MG63 (cell line): ENCODE measurements around the gene C1QTNF7. TPM values are rescaled to one million over a fixed set of nuclear protein-coding genes. Genes with fewer than 3 reads are reported as not detected.

Experiments
- DNase-seq: peaks from one replicate; pipeline ENCODE4 v3.0.0-alpha.2; 2020
- H3K27me3 ChIP-seq: fragments of 250-450 bp; sonication (Bioruptor Pico); 2 replicates; pipeline ENCODE4 v1.5.1; 2020; ENCODE audit warnings: mild to moderate bottlenecking, moderate library complexity
- H3K36me3 ChIP-seq: fragments of 250-450 bp; sonication (Bioruptor Pico); 2 replicates; pipeline ENCODE4 v1.5.1; 2020; ENCODE audit warnings: mild to moderate bottlenecking, moderate library complexity
- H3K4me3 ChIP-seq: fragments of 250-450 bp; sonication (Bioruptor Pico); 2 replicates; pipeline ENCODE4 v1.5.1; 2020; ENCODE audit warnings: mild to moderate bottlenecking, moderate library complexity
- H3K9me3 ChIP-seq: fragments of 250-450 bp; sonication (Bioruptor Pico); 2 replicates; pipeline ENCODE4 v1.5.1; 2020; ENCODE audit warnings: mild to moderate bottlenecking, moderate library complexity
- total RNA-seq: library from RNA; depleted of rRNA; stranded (reverse); fragments of >200 nt; shearing (Covaris generic); gene quantifications from 2 replicates; pipeline ENCODE4 v1.2.3, GENCODE V29; 2014; ENCODE audit warnings: low replicate concordance; rRNA removed

C1QTNF7 gene
- total RNA-seq, 1 experiment from 2014 or later, result not detected

DNA sequence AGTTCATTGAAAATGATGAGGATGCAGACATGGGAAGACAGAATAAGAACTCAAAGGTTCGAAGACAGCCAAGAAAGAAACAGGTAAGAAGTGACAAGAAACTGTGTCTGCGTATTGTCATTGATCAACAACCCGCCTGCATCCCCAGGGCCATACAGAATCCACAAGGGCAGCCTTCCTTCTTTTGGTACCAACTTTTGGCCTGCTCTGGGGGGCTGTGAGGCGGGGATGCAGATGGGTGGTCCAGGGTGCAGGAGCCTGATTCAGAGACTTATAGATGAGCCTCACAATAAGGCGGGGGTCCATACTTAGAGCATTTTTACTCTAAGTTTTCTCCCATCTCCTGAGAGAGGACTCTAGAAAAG, 50.9 kb downstream of the C1QTNF7 start:
- Histone ChIP-seq H3K27me3 (no peaks in the 10 kb centered on the region), H3K36me3 (no peaks in the 10 kb centered on the region), H3K9me3 (no peaks in the 10 kb centered on the region), H3K4me3 (no peak overlapping the region)
- DNase-seq, result no peak

GRCh38 chr4:15479089-15479912, 51.5 kb downstream of the C1QTNF7 start:
- Histone ChIP-seq H3K27me3 (no peaks in the 10 kb centered on the region), H3K4me3 (peak overlapping the region; percentile 47), H3K36me3 (no peaks in the 10 kb centered on the region), H3K9me3 (no peaks in the 10 kb centered on the region)
- DNase-seq, result peak; percentile 39

DNA sequence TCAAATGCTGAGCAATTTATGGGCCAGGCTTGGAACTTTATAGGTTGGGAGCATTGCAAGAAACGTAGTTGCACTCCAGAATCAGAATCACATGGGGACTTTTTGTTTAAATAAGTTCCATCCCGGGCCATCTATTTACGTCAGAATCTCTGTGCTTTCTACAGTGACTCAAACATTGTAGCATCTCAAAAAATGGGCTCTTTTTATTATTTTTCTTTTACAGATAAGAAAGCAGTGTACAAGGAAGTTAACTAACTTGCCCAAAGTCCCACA, 52.0 kb downstream of the C1QTNF7 start:
- Histone ChIP-seq H3K36me3 (no peaks in the 10 kb centered on the region), H3K4me3 (peak overlapping the region; percentile 47; the same call in 1 of the 2 replicates), H3K27me3 (no peaks in the 10 kb centered on the region), H3K9me3 (no peaks in the 10 kb centered on the region)
- DNase-seq, result no peak

- H3K9me3 ChIP-seq, result no peaks in the 10 kb centered on the region; the same call in 1 of the 2 replicates
- no peak overlapping the region for H3K4me3 ChIP-seq
- H3K27me3 ChIP-seq, result no peaks in the 10 kb centered on the region
- H3K36me3 ChIP-seq, result no peaks in the 10 kb centered on the region
- DNase-seq, result no peak
These were observed 54.3 kb downstream of the C1QTNF7 start for GRCh38 chr4:15481961-15482745.

GRCh38 chr4:15482842-15483241, 55.0 kb downstream of the C1QTNF7 start:
- Histone ChIP-seq H3K4me3 (no peak overlapping the region), H3K36me3 (no peaks in the 10 kb centered on the region), H3K9me3 (no peaks in the 10 kb centered on the region; the same call in 1 of the 2 replicates), H3K27me3 (no peaks in the 10 kb centered on the region)
- DNase-seq, result no peak

- Histone ChIP-seq H3K9me3 (no peaks in the 10 kb centered on the region; the same call in 1 of the 2 replicates), H3K27me3 (no peaks in the 10 kb centered on the region), H3K4me3 (no peak overlapping the region), H3K36me3 (no peaks in the 10 kb centered on the region)
- DNase-seq, result no peak
These were observed 60.3 kb downstream of the C1QTNF7 start for GRCh38 chr4:15488136-15488535.

- Histone ChIP-seq H3K4me3 (no peak overlapping the region), H3K9me3 (no peaks in the 10 kb centered on the region; the same call in 1 of the 2 replicates), H3K27me3 (no peaks in the 10 kb centered on the region), H3K36me3 (no peaks in the 10 kb centered on the region)
- DNase-seq, result no peak
These were observed 61.0 kb downstream of the C1QTNF7 start for GRCh38 chr4:15488658-15489470.

GRCh38 chr4:15489551-15489950, 61.7 kb downstream of the C1QTNF7 start:
- Histone ChIP-seq H3K9me3 (no peaks in the 10 kb centered on the region; the same call in 1 of the 2 replicates), H3K4me3 (no peak overlapping the region), H3K36me3 (no peaks in the 10 kb centered on the region), H3K27me3 (no peaks in the 10 kb centered on the region)
- no peak for DNase-seq

DNA sequence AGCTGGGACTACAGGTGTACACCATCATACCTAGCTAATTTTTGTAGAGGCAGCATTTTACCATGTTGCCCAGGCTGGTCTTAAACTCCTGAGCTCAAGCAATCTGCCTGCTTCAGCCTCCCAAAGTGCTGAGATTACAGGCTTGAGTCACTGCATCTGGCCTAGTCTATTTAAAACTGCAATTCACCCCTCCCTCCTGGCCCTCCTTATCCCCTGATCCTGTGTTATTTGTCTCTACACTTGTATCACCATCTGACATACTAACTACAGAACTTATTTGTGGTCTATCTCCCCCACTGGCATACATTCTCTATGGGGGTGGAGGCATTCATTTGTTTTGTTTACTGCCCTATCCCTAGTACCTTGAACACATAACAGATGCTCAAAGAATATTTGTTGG, 65.6 kb downstream of the C1QTNF7 start:
- no peak for DNase-seq
- H3K4me3 ChIP-seq, result no peak overlapping the region
- H3K9me3 ChIP-seq, result no peaks in the 10 kb centered on the region
- no peaks in the 10 kb centered on the region for H3K27me3 ChIP-seq
- H3K36me3 ChIP-seq, result no peaks in the 10 kb centered on the region

DNA sequence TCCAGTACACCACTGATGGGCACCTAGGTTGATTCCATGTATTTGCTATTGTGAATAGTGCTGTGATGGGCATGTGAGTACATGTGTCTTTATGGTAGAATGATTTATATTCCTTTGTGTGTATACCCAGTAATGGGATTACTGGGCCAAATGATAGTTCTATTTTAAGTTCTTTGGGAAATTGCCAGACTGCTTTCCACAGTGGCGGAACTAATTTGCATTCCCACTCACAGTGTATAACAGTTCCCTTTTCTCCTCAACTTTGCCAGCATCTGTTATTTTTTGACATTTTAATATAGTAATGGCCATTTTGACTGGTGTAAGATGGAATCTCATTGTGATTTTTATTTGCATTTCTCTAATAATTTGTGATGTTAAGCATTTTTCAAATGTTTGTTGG, 67.8 kb downstream of the C1QTNF7 start:
- no peak for DNase-seq
- Histone ChIP-seq H3K36me3 (no peaks in the 10 kb centered on the region), H3K4me3 (no peak overlapping the region), H3K9me3 (no peaks in the 10 kb centered on the region), H3K27me3 (no peaks in the 10 kb centered on the region)

Other genes with a start within 250 kb of the C1QTNF7 start
- gene CC2D2A, start 41.8 kb downstream of the C1QTNF7 start, total RNA-seq, result 1.2 and 1.8 TPM in 2 replicates
- gene FBXL5, start 227.3 kb downstream of the C1QTNF7 start, total RNA-seq, result 26.2 and 35.0 TPM in 2 replicates